Tibial nerve (tissue), 3 donors: ENCODE measurements around the gene CHAC1.

ENCODE experiments used
- POLR2A ChIP-seq, 2 donors: fragments of 450-650 bp; IDR thresholded peaks; one replicate each; pipeline ENCODE4 v1.6.1; 2017; ENCODE audit warnings: antibody characterized with exemption in 2 of 2, mild to moderate bottlenecking in 2 of 2, moderate library complexity in 2 of 2
- TF ChIP-seq, protein P1 (sequence below), 5 experiments: fragments of 200-600 bp in 3 of 5; fragments of 450-650 bp in 2 of 5; sonication (generic) in 3 of 5; IDR thresholded peaks; one replicate each; pipeline ENCODE4 v1.5.1; 2016 to 2019; ENCODE audit warnings: antibody characterized with exemption in 5 of 5, mild to moderate bottlenecking in 3 of 5, moderate library complexity in 2 of 5

DNA sequence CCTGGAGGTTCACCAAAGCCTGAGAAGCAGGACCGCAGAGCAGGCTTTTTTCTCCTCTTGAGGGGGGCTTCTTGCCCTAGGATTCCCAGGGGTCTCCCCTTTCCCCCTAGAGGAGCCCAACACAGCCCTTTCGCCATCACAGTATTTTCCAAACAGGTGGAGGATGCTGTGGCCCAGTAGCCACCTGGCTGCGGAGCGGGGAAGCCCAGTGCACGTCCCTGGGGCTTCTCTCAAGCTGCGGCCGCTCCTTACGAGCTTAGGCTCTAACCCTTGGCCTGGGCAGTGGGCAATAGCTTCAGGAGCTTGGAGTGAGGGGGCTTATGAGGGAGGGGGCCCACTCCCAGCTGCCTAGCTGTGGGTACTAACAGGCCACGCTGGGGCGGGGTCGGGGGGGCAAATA is 35.7 kb upstream of the CHAC1 start:
- TF ChIP-seq, protein P1, sequence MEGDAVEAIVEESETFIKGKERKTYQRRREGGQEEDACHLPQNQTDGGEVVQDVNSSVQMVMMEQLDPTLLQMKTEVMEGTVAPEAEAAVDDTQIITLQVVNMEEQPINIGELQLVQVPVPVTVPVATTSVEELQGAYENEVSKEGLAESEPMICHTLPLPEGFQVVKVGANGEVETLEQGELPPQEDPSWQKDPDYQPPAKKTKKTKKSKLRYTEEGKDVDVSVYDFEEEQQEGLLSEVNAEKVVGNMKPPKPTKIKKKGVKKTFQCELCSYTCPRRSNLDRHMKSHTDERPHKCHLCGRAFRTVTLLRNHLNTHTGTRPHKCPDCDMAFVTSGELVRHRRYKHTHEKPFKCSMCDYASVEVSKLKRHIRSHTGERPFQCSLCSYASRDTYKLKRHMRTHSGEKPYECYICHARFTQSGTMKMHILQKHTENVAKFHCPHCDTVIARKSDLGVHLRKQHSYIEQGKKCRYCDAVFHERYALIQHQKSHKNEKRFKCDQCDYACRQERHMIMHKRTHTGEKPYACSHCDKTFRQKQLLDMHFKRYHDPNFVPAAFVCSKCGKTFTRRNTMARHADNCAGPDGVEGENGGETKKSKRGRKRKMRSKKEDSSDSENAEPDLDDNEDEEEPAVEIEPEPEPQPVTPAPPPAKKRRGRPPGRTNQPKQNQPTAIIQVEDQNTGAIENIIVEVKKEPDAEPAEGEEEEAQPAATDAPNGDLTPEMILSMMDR (IDR thresholded peaks at IDR 0.05) = no peak
- TF ChIP-seq POLR2A (IDR thresholded peaks at IDR 0.05) = no peak
